Ishikawa (cell line): ENCODE data around the gene HMCN1.

Source experiments
- CEBPB ChIP-seq: IDR thresholded peaks from 2 replicates; pipeline ENCODE4 v1.6.1; 2012
- CREB1 ChIP-seq: IDR thresholded peaks from 2 replicates; pipeline ENCODE4 v1.6.1; 2012; ENCODE audit warnings: low read depth
- FOXM1 ChIP-seq: IDR thresholded peaks from 2 replicates; pipeline ENCODE4 v1.6.1; 2012; ENCODE audit warnings: low read depth, borderline replicate concordance
- NFIC ChIP-seq: IDR thresholded peaks from 2 replicates; pipeline ENCODE4 v1.6.1; 2012
- RAD21 ChIP-seq: IDR thresholded peaks from 2 replicates; pipeline ENCODE4 v1.6.1; 2012; ENCODE audit warnings: low read depth
- USF1 ChIP-seq: IDR thresholded peaks from 2 replicates; pipeline ENCODE4 v1.6.1; 2012

- TF ChIP-seq USF1: no peak
- no peak for TF ChIP-seq RAD21
- TF ChIP-seq FOXM1: no peak
- no peak for TF ChIP-seq CEBPB
- no peak for TF ChIP-seq CREB1
- no peak for TF ChIP-seq NFIC
Measured at GRCh38 chr1:186142159-186142558, 408.0 kb downstream of the HMCN1 start.
